AG08395 (cell line): ENCODE measurements around the gene IFI27.
"Not testable (repeated sequence)": the region's sequence is repeated elsewhere in the genome, so short reads cannot be mapped to it uniquely, and the experiment has no call there.

Source experiments
- DNase-seq: peaks from one replicate; pipeline ENCODE4 v3.0.0; 2012; ENCODE audit warnings: mixed read lengths, low spot score

The IFI27 gene

GRCh38 chr14:94110552-94111181 is at the start of gene IFI27:
TSS of gene IFI27 (plus strand) at chr14:94110736.
- DNase-seq, result peak; percentile 77

- DNase-seq, result peak; percentile 38
These were observed 48.1 kb upstream of the IFI27 start for GRCh38 chr14:94062344-94062940.

- DNase-seq, result no peak
These were observed 44.4 kb upstream of the IFI27 start for GRCh38 chr14:94066089-94066676.

GRCh38 chr14:94072076-94072475 is 38.5 kb upstream of the IFI27 start:
- DNase-seq, result not testable (repeated sequence)

GRCh38 chr14:94074534-94074933 is 36.0 kb upstream of the IFI27 start:
- no peak for DNase-seq

GRCh38 chr14:94075008-94075407 is 35.5 kb upstream of the IFI27 start:
- DNase-seq, result no peak

GRCh38 chr14:94077111-94077821 is 33.3 kb upstream of the IFI27 start:
- DNase-seq, result no peak

- DNase-seq, result no peak
These were observed 32.7 kb upstream of the IFI27 start for GRCh38 chr14:94077823-94078222.

- DNase-seq, result no peak
These were observed 30.5 kb upstream of the IFI27 start for GRCh38 chr14:94079891-94080620.

GRCh38 chr14:94080621-94081385 is 29.7 kb upstream of the IFI27 start, which contains the start of the genes DDX24 and IFI27L1:
TSS of gene DDX24 (minus strand) at chr14:94081202. CDS start at chr14:94079742, 1,460 bp downstream.
TSS of gene IFI27L1 (plus strand) at chr14:94081310. CDS start at chr14:94096938, 15,628 bp downstream.
- peak; percentile 99 for DNase-seq

- no peak for DNase-seq
These were observed 29.1 kb upstream of the IFI27 start for GRCh38 chr14:94081386-94081820.

GRCh38 chr14:94087891-94088290 is 22.6 kb upstream of the IFI27 start:
- no peak for DNase-seq

- DNase-seq, result peak; percentile 25
These were observed 22.0 kb upstream of the IFI27 start for GRCh38 chr14:94088516-94088915.

- DNase-seq, result no peak
These were observed 21.1 kb upstream of the IFI27 start for GRCh38 chr14:94089479-94089878.

- no peak for DNase-seq
These were observed 17.1 kb upstream of the IFI27 start for GRCh38 chr14:94093418-94093817.

- no peak for DNase-seq
These were observed 13.4 kb upstream of the IFI27 start for GRCh38 chr14:94097091-94097490.

GRCh38 chr14:94098326-94098992 is 12.1 kb upstream of the IFI27 start:
- peak; percentile 27 for DNase-seq

- no peak for DNase-seq
These were observed 11.5 kb upstream of the IFI27 start for GRCh38 chr14:94099006-94099405.

- DNase-seq, result peak; percentile 94
These were observed 9.7 kb upstream of the IFI27 start for GRCh38 chr14:94100847-94101246.

GRCh38 chr14:94101748-94102147 is 8.8 kb upstream of the IFI27 start:
- no peak for DNase-seq
